ENCODE measurements around the gene DZIP1L.

Gene DZIP1L

GRCh38 chr3:138012526-138012925, 102.9 kb downstream of the DZIP1L start:
- TF ChIP-seq CTCF (IDR thresholded peaks at IDR 0.05; ENCODE audit: insufficient read depth, low read length, poor library complexity, severe bottlenecking), result no peak
- H3K36me3 ChIP-seq (ENCODE audit: control insufficient read depth, insufficient read depth, low read length), result no peaks in the 10 kb centered on the region

More at GRCh38 chr3:138012526-138012925, 102.9 kb downstream of the DZIP1L start:
- no peak for DNase-seq (ENCODE audit: extremely low read depth, insufficient read length)
- Histone ChIP-seq H3K4me3 (replicated peaks; ENCODE audit: low read depth, low read length) (no peak overlapping the region), H3K27me3 (replicated peaks; ENCODE audit: control insufficient read depth, insufficient read depth, low read length) (no peaks in the 10 kb centered on the region)

All from GM06990 (cell line).